CD4-positive, alpha-beta T cell treated with Interleukin-15 for 4 hours (primary cell): ENCODE results near the gene STK17A.
"Not testable (repeated sequence)": the region's sequence is repeated elsewhere in the genome, so short reads cannot be mapped to it uniquely, and the experiment has no call there.

Experiments
- DNase-seq: peaks from one replicate; pipeline ENCODE4 v3.0.0-alpha.2; 2020; ENCODE audit warnings: low spot score

Gene STK17A

GRCh38 chr7:43600056-43600455 lies 17.1 kb downstream of the STK17A start:
- DNase-seq: no peak

- DNase-seq: no peak
Observed at GRCh38 chr7:43602256-43602655, 19.3 kb downstream of the STK17A start.

- DNase-seq: no peak
Observed at GRCh38 chr7:43604251-43604650, 21.3 kb downstream of the STK17A start.

- no peak for DNase-seq
Observed at GRCh38 chr7:43609097-43609496, 26.2 kb downstream of the STK17A start.

GRCh38 chr7:43612128-43612527 lies 29.2 kb downstream of the STK17A start:
- no peak for DNase-seq

GRCh38 chr7:43612599-43613589 lies 30.0 kb downstream of the STK17A start:
- peak; percentile 44 for DNase-seq

- no peak for DNase-seq
Observed at GRCh38 chr7:43615558-43616145, 32.7 kb downstream of the STK17A start.

GRCh38 chr7:43616977-43617376 lies 34.1 kb downstream of the STK17A start:
- DNase-seq: no peak

GRCh38 chr7:43618073-43618472 lies 35.2 kb downstream of the STK17A start:
- no peak for DNase-seq

- DNase-seq: no peak
Observed at GRCh38 chr7:43619213-43620012, 36.5 kb downstream of the STK17A start.

GRCh38 chr7:43621729-43622448 lies 39.0 kb downstream of the STK17A start:
- no peak for DNase-seq

- DNase-seq: no peak
Observed at GRCh38 chr7:43624156-43624555, 41.2 kb downstream of the STK17A start.

- peak; percentile 68 for DNase-seq
Observed at GRCh38 chr7:43625453-43625852, 42.5 kb downstream of the STK17A start.

- DNase-seq: no peak
Observed at GRCh38 chr7:43625980-43626379, 43.1 kb downstream of the STK17A start.

GRCh38 chr7:43626695-43627094 lies 43.8 kb downstream of the STK17A start:
- no peak for DNase-seq

GRCh38 chr7:43627798-43628197 lies 44.9 kb downstream of the STK17A start:
- DNase-seq: not testable (repeated sequence)

- DNase-seq: no peak
Observed at GRCh38 chr7:43628431-43628830, 45.5 kb downstream of the STK17A start.

- no peak for DNase-seq
Observed at GRCh38 chr7:43629857-43630256, 46.9 kb downstream of the STK17A start.

- no peak for DNase-seq
Observed at GRCh38 chr7:43630482-43630881, 47.6 kb downstream of the STK17A start.

GRCh38 chr7:43631559-43631958 lies 48.7 kb downstream of the STK17A start:
- no peak for DNase-seq

- DNase-seq: no peak
Observed at GRCh38 chr7:43632746-43633145, 49.8 kb downstream of the STK17A start.

GRCh38 chr7:43634384-43634783 lies 51.5 kb downstream of the STK17A start:
- DNase-seq: no peak
